ACC112 (cell line): ENCODE results near the gene RAD51B.
"Not testable (repeated sequence)": the region's sequence is repeated elsewhere in the genome, so short reads cannot be mapped to it uniquely, and the experiment has no call there.

Source experiments
- H2AFZ ChIP-seq: fragments of 200-600 bp; sonication (generic); one replicate; pipeline ENCODE4 v1.6.0; 2017; ENCODE audit warnings: antibody characterized with exemption, low read length; ENCODE audit not compliant: unreplicated experiment
- H3K27ac ChIP-seq: fragments of 200-600 bp; sonication (generic); 2 replicates; pipeline ENCODE4 v1.5.1; 2014; ENCODE audit warnings: low read depth, mild to moderate bottlenecking, antibody characterized with exemption, low read length, moderate library complexity
- H3K27me3 ChIP-seq: fragments of 200-600 bp; sonication (generic); 2 replicates; pipeline ENCODE4 v1.6.1; 2014; ENCODE audit warnings: mild to moderate bottlenecking, antibody characterized with exemption, low read length, moderate library complexity, mixed read lengths; ENCODE audit not compliant: insufficient read depth
- H3K36me3 ChIP-seq: fragments of 200-600 bp; sonication (generic); 2 replicates; pipeline ENCODE4 v1.6.1; 2016; ENCODE audit warnings: mild to moderate bottlenecking, antibody characterized with exemption, low read length, moderate library complexity, mixed read lengths; ENCODE audit not compliant: insufficient read depth
- H3K4me1 ChIP-seq: fragments of 200-600 bp; sonication (generic); one replicate; pipeline ENCODE4 v1.6.1; 2016; ENCODE audit warnings: low read length, mixed read lengths; ENCODE audit not compliant: insufficient read depth, unreplicated experiment, control insufficient read depth
- H3K4me3 ChIP-seq: fragments of 200-600 bp; sonication (generic); 2 replicates; pipeline ENCODE4 v1.5.1; 2014; ENCODE audit warnings: mild to moderate bottlenecking, low read depth, low read length
- H3K79me2 ChIP-seq: fragments of 200-600 bp; sonication (generic); one replicate; pipeline ENCODE4 v1.6.0; 2016; ENCODE audit warnings: low read length; ENCODE audit not compliant: control insufficient read depth, unreplicated experiment, insufficient read depth

The RAD51B gene

DNA sequence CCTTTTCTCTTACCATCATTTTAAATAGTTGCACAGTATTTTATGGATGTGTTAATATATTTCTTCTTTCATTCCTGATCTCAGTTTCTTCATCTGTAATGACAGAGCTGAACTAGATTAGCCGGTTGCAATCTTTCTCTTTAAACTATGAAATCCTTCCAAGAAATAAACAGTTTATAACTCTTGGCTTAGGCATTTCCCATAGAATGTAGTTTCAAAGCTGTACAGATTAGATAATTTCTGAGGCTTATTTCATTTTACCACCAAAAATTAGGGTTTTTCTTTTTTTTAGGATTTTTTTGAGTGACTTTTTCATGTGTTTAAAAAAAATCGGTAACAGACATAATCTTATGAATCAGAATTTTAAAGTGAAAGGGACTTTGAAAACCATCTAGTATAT lies 144.0 kb downstream of the RAD51B start:
- Histone ChIP-seq H2AFZ (peak overlapping the region; percentile 82), H3K27ac (no peak overlapping the region), H3K4me3 (peak overlapping the region; percentile 69), H3K36me3 (no peaks in the 10 kb centered on the region), H3K4me1 (peaks cover 9% of the 10 kb centered on the region), H3K79me2 (no peaks in the 10 kb centered on the region), H3K27me3 (no peaks in the 10 kb centered on the region)

DNA sequence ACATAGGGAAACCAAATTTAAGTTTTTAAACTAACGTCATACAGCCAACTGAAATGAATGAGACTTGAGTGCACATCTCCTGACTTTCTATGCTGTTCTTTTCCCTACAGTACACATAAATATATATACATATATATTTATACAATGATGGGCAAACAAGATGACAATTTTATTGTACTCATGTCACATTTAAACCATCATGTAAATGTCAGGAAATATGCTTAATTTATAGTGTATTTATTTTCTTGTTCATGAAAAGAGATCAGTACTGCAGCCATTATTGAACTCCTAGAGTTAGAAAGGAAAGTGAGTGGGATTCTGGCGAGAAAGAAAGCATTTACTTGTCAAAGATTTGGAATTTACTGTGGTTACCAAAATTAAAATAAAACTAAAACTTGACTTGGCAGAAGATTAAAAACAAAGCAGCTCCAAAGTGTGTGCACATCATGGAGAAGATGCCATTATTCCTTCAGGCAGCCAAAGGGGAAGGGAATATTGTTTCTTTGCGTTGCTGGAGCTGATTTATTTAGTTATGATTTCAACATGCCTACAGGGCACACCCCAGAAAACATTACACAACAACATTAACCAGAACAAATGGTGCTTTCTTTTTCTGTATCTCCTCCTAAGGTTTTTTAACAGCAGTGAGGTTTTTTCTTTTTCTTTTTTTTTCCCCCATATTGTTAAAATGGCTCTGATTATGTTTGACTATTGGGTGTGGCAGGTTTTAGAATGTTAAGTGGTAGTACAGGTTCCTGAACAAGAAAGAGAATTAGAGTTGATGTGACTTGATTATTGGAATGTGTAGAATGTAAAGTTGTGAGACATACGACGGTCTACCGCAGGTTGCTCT lies 144.6 kb downstream of the RAD51B start:
- Histone ChIP-seq H3K27me3 (no peaks in the 10 kb centered on the region), H3K79me2 (no peaks in the 10 kb centered on the region), H3K4me3 (peak overlapping the region; percentile 69), H3K36me3 (no peaks in the 10 kb centered on the region), H3K27ac (peak overlapping the region; percentile 33; the same call in 1 of the 2 replicates), H2AFZ (peak overlapping the region; percentile 96), H3K4me1 (peaks cover 9% of the 10 kb centered on the region)

DNA sequence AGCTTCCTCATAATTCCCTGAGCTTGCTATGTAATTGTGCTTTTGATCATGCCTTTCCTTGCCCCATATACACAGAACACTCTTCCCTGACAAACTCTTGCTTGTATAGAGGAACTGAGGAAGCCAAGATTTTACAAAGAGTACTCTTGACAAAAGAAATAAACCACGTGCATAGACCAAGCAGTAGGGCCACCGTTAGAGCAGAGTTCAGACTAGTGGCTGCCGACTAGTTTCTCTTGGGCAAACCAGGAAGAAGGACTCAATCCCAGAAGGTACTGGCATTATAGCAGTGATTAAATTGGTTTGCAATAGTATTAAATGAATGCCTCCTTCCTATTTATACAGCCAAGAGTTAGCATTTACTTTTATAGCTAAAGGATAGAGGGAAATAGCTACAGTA lies 146.1 kb downstream of the RAD51B start:
- peaks cover 9% of the 10 kb centered on the region for H3K4me1 ChIP-seq
- H3K27me3 ChIP-seq, result no peaks in the 10 kb centered on the region
- H3K4me3 ChIP-seq, result no peak overlapping the region
- H3K36me3 ChIP-seq, result no peaks in the 10 kb centered on the region
- H3K27ac ChIP-seq, result no peak overlapping the region
- no peaks in the 10 kb centered on the region for H3K79me2 ChIP-seq
- H2AFZ ChIP-seq, result no peak overlapping the region

DNA sequence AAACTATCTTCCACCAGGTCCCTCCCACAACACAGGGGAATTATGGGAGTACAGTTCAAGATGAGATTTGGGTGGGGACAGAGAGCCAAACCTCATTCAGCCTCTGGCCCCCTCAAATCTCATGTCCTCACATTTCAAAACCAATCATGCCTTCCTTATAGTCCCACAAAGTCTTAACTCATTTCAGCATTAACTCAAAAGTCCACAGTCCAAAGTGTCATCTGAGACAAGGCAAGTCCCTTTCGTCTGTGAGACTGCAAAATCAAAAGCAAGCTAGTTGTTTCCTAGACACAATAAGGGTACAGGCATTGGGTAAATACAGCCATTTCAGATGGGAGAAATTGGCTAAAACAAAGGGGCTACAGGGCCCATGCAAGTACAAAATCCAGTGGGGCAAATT lies 147.6 kb downstream of the RAD51B start:
- Histone ChIP-seq H2AFZ (no peak overlapping the region), H3K4me1 (peaks cover 9% of the 10 kb centered on the region), H3K27me3 (no peaks in the 10 kb centered on the region), H3K4me3 (no peak overlapping the region), H3K27ac (no peak overlapping the region), H3K79me2 (no peaks in the 10 kb centered on the region), H3K36me3 (no peaks in the 10 kb centered on the region)

DNA sequence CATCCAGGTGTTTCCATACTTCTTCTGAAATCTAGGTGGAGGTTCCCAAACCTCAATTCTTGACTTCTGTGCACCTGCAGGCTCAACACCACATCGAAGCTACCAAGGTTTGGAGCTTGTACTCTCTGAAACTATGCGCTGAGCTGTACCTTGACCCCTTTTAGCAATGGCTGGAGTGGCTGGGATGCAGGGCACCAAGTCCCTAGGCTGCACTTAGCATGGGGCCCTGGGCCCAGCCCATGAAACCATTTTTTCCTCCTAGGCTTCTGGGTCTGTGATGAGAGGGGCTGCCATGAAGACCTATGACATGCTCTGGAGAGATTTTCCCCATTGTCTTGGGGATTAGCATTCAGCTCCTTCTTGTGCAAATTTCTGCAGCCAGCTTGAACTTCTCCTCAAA lies 148.4 kb downstream of the RAD51B start:
- not testable (repeated sequence) for H3K4me1 ChIP-seq, H3K36me3 ChIP-seq, H3K27ac ChIP-seq, H3K27me3 ChIP-seq, H3K4me3 ChIP-seq, H3K79me2 ChIP-seq, H2AFZ ChIP-seq

DNA sequence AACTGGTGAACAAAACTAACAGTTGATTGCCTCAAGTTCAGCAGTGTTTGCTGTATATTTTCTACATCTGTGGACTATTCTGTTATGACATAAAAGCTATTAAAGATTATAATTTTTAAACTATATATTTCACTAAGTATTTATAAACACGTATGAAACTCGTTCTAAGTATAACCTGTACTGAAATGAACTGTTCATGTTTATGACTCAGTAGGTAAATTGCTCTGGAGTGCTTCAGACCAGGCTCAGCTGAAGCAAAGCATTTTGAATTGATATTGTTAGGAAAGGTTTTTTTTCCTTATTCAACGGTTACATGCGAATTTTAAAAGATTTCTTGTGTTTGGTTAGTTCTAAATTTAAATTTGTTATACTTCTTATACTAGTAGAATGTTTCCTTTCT lies 151.3 kb downstream of the RAD51B start:
- Histone ChIP-seq H3K27ac (no peak overlapping the region), H3K79me2 (no peaks in the 10 kb centered on the region), H3K36me3 (no peaks in the 10 kb centered on the region), H3K27me3 (no peaks in the 10 kb centered on the region), H3K4me1 (no peaks in the 10 kb centered on the region), H3K4me3 (no peak overlapping the region), H2AFZ (no peak overlapping the region)

DNA sequence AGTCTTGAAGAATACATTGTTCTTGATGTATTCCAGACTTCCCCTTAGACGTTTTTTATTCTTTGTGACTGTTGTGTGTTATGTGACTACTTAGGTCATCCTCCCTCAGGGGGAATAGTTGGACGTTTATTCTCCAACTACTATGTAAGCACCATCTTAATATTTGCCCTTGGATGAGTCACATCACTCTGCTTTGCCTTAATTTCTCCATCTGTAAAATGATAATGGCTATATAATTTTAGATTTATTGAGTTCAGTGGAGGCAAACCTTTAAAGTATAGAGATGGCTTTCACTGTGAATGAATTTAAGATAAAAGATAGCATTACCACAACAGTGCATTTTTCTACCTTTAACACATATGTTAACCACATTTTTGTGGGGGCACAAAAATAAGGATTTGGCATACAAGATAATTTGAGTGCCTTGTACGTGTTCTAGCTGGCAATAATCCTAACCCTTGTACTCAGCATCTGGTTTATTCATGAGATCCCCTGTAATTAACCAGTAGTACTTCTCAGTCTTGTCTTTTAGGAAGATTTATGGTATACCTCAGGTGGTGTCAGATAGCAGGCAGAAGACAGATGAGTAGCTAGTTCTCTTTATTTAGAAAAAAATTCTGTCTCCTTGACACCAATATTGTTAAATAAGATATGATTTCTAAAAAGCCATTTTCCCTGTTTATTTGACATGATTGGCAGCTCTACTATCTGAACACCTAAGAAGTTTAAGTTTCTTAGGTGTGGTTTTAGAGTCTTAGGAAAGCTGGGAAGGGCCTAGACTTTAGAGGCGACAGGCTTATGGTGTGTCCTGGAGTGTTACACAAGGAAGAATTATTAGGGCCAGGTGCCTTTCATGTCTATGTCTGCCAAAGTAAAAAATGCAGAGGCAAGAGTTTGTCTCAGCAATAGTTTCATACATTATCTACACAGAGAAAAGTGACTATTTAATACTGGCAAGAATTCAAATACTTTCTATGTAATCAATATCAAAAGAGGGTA lies 152.3 kb downstream of the RAD51B start:
- Histone ChIP-seq H3K27ac (no peak overlapping the region), H3K27me3 (no peaks in the 10 kb centered on the region), H2AFZ (no peak overlapping the region), H3K4me3 (no peak overlapping the region), H3K79me2 (no peaks in the 10 kb centered on the region), H3K36me3 (no peaks in the 10 kb centered on the region), H3K4me1 (no peaks in the 10 kb centered on the region)

DNA sequence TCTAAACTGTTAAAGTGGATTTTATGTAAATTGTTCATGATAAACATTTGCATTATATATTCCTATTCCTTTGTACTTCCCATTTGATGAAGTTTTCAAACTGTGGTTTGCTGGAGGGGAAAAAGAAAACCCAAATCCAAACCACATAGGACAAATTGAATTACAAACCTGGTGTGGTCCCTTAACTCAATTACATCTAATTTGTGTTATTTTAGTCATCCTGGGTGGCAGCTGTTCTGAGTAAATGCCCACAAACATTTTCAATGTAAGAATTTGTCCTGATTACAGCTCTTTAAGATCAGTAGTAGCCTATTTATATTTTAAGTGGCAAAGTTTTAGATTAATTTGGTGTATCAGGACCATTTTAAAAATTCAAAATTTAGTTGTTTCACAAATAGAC lies 153.9 kb downstream of the RAD51B start:
- H3K36me3 ChIP-seq, result no peaks in the 10 kb centered on the region
- H3K27me3 ChIP-seq, result no peaks in the 10 kb centered on the region
- no peak overlapping the region for H2AFZ ChIP-seq
- no peak overlapping the region for H3K4me3 ChIP-seq
- H3K4me1 ChIP-seq, result no peaks in the 10 kb centered on the region
- no peaks in the 10 kb centered on the region for H3K79me2 ChIP-seq
- no peak overlapping the region for H3K27ac ChIP-seq

DNA sequence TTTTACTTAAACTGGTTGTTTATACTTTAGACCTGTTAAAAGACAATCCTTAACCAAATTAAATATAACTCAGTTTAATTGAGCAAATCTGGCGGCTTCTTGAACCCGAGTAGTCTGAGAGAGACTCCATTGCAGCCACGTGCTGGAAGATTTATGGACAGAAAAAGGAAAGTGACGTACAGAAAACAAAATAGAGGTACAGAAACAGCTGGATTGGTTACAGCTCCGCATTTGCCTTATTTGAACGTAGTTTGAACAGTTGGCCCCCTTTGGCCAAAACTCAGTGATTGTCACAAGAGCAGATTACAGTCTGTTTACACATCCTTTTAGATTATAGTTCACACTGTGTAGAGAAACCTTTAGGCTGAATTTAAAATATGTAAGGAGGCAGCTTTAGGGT lies 155.9 kb downstream of the RAD51B start:
- Histone ChIP-seq H3K27ac (no peak overlapping the region), H3K79me2 (no peaks in the 10 kb centered on the region), H3K4me3 (no peak overlapping the region), H3K36me3 (no peaks in the 10 kb centered on the region), H3K27me3 (no peaks in the 10 kb centered on the region), H3K4me1 (no peaks in the 10 kb centered on the region), H2AFZ (no peak overlapping the region)

DNA sequence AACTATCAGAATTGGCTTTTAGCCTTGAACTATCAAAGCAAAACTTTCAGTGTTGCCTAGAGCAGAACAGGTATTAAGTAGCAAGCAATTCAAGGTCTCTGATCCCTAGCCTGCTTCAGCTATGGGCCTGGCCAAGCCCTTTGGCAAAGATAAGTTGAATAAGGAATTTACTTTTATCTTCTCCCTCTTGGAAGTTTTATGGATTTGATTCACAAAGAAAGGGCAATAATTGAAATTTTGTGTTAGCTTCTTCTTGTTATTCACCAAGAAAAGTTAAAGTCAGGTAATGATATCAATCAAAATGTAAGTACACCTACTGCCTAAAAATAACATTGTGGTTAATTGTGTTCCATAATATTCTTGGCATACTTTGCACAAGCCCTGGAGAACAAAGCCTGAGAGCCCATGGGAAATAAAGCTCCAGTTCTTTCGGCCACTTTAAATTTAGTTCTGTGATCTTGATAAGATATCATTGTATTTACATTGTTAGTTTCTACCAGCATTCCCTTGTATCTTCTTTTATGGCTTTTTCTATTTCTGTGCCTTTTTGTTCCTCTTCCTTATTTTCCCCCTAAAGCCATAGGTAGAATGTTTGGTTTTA lies 158.0 kb downstream of the RAD51B start:
- Histone ChIP-seq H3K27ac (no peak overlapping the region), H3K27me3 (no peaks in the 10 kb centered on the region), H3K36me3 (no peaks in the 10 kb centered on the region), H3K4me1 (no peaks in the 10 kb centered on the region), H3K4me3 (no peak overlapping the region), H2AFZ (no peak overlapping the region), H3K79me2 (no peaks in the 10 kb centered on the region)
